Measurements from ENCODE around the gene GPR50. TPM values are rescaled to one million over a fixed set of nuclear protein-coding genes. Genes with fewer than 3 reads are reported as not detected.

The GPR50 gene
- polyA plus RNA-seq, 1 of the 3 experiments (the other 2 are of a cell fraction) = not detected

GRCh38 chrX:151227627-151228026 is 51.2 kb downstream of the GPR50 start:
- no peaks in the 10 kb centered on the region for H4K20me1 ChIP-seq (ENCODE audit: insufficient read depth)
- no peak for TF ChIP-seq RXRA (IDR thresholded peaks at IDR 0.05; ENCODE audit: borderline replicate concordance, low read depth)
- TF ChIP-seq RCOR1 (IDR thresholded peaks at IDR 0.05; ENCODE audit: low read length) = no peak
- no peak for TF ChIP-seq NRF1 (IDR thresholded peaks at IDR 0.05; ENCODE audit: low read depth, low read length)
- TF ChIP-seq FOXM1 (IDR thresholded peaks at IDR 0.05; ENCODE audit: low read depth) = no peak
- TF ChIP-seq IRF3 (IDR thresholded peaks at IDR 0.05; ENCODE audit: low read depth, low read length) = no peak
- no peak for TF ChIP-seq PBX3 (IDR thresholded peaks at IDR 0.05)
- no peak for TF ChIP-seq JUND (IDR thresholded peaks at IDR 0.05)
- no peak for TF ChIP-seq EP300 (IDR thresholded peaks at IDR 0.05; ENCODE audit: borderline replicate concordance in 1 of 2, low read depth in 1 of 2, low read length in 1 of 2)
- TF ChIP-seq MEF2A (IDR thresholded peaks at IDR 0.05; ENCODE audit: borderline replicate concordance, low read depth) = no peak
- TF ChIP-seq ZBTB33 (IDR thresholded peaks at IDR 0.05; ENCODE audit: borderline replicate concordance, low read depth) = no peak
- TF ChIP-seq MAX (IDR thresholded peaks at IDR 0.05; ENCODE audit: low read depth) = no peak
- TF ChIP-seq CHD2 (IDR thresholded peaks at IDR 0.05; ENCODE audit: low read length, partially characterized antibody) = no peak
- no peak for TF ChIP-seq RAD21 (IDR thresholded peaks at IDR 0.05; ENCODE audit: low read length)
- TF ChIP-seq FOSL2 (IDR thresholded peaks at IDR 0.05; ENCODE audit: borderline replicate concordance, low read depth) = no peak
- no peak for TF ChIP-seq YY1 (IDR thresholded peaks at IDR 0.05; ENCODE audit: low read depth)
- TF ChIP-seq TCF12 (IDR thresholded peaks at IDR 0.05) = no peak
- TF ChIP-seq SMC3 (IDR thresholded peaks at IDR 0.05; ENCODE audit: low read depth, low read length) = no peak
- ChIA-PET POLR2A (no interaction called here), CTCF (interaction anchor here (0.9 kb wide), 1 partner anchor 1405 kb away, joined by 3 read pairs; no protein-coding TSS in a partner anchor)
- WGBS (ENCODE audit: low lambda C conversion rate) = 4% methylated on average over 8 of the region's 30 CpGs
- no peaks in the 10 kb centered on the region for H3K9me2 ChIP-seq
- H3K9me3 ChIP-seq = no peaks in the 10 kb centered on the region
- H3K79me2 ChIP-seq (ENCODE audit: insufficient read depth) = no peaks in the 10 kb centered on the region
- H3K27me3 ChIP-seq (ENCODE audit: insufficient read depth) = peaks cover 15% of the 10 kb centered on the region; the same call in 1 of the 2 replicates
- H3K4me2 ChIP-seq = no peak overlapping the region
- H3K9ac ChIP-seq = no peak overlapping the region
- no peak overlapping the region for H3K4me3 ChIP-seq (ENCODE audit: low read depth in 2 of 2, low read length in 1 of 2)
- no peaks in the 10 kb centered on the region for H3K36me3 ChIP-seq (replicated peaks in 1 of 2; ENCODE audit: control insufficient read depth in 1 of 2, insufficient read depth in 2 of 2, low read length in 1 of 2)
- H3K4me1 ChIP-seq (ENCODE audit: control insufficient read depth in 1 of 2, insufficient read depth in 2 of 2, low read depth in 1 of 2, low read length in 1 of 2) = no peaks in the 10 kb centered on the region
- H3F3A ChIP-seq (replicated peaks; ENCODE audit: insufficient read depth) = no peaks in the 10 kb centered on the region
- DNase-seq = no peak
- H3K27ac ChIP-seq (ENCODE audit: low read depth in 2 of 2, low read length in 1 of 2) = no peak overlapping the region
- no peak overlapping the region for H2AFZ ChIP-seq (ENCODE audit: low read depth)
